Dendritic cell treated with granulocyte-macrophage colony-stimulating factor and Interleukin-4, amounts not matched to agents 40 ng/mL and 50 ng/mL, for 4 days (primary cell): ENCODE results near the gene AK5.
"Not testable (repeated sequence)": the region's sequence is repeated elsewhere in the genome, so short reads cannot be mapped to it uniquely, and the experiment has no call there.

Experiments used
- H3K27ac Mint-ChIP-seq: one replicate; pipeline ENCODE4 v1.8.0; 2022; ENCODE audit warnings: mild to moderate bottlenecking, mixed read lengths
- H3K27me3 Mint-ChIP-seq: one replicate; pipeline ENCODE4 v1.8.0; 2022; ENCODE audit warnings: mild to moderate bottlenecking, mixed read lengths
- H3K36me3 Mint-ChIP-seq: one replicate; pipeline ENCODE4 v1.8.0; 2022; ENCODE audit warnings: low read depth, mixed read lengths
- H3K4me1 Mint-ChIP-seq: one replicate; pipeline ENCODE4 v1.8.0; 2022; ENCODE audit warnings: low read depth, mixed read lengths
- H3K4me3 Mint-ChIP-seq: one replicate; pipeline ENCODE4 v1.8.0; 2022; ENCODE audit warnings: mild to moderate bottlenecking, moderate library complexity, mixed read lengths
- H3K9me3 Mint-ChIP-seq: one replicate; pipeline ENCODE4 v1.8.0; 2022; ENCODE audit warnings: mixed read lengths
- intact Hi-C: fragments of 100-400 bp; cut with micrococcal nuclease; formaldehyde crosslinking; loops from one replicate; pipeline ENCODE4 v1.15.0; 2022

The AK5 gene

GRCh38 chr1:77308889-77309621 is 27.2 kb downstream of the AK5 start:
- Mint-ChIP-seq H3K36me3 (no peaks in the 10 kb centered on the region), H3K4me1 (peaks cover 16% of the 10 kb centered on the region), H3K27me3 (peaks cover under 1% of the 10 kb centered on the region), H3K9me3 (no peaks in the 10 kb centered on the region), H3K4me3 (no peak overlapping the region), H3K27ac (no peak overlapping the region)
- intact Hi-C loops = no loop called here

DNA sequence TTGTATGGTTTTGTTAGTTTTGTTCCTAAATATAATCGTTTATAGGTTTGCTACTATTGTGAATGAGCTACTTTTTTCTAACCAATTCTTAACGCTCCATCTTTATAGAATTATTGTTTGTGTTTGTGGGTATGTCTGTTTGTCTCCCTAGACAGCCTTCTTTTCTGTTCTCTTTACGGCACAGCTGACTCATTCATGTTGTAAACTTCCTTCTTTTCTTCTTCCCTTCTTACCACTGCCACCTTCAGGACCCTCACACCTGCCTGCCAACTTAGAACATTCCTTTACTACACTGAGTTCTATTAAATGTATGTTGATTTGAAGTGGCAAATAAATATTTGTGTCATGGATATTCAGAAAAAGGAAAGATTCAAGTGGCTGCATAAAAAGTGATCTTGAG is 29.1 kb downstream of the AK5 start:
- intact Hi-C loops = loop anchor here (10.0 kb wide), 1 partner anchor 146 kb away; no protein-coding TSS in a partner anchor
- Mint-ChIP-seq H3K4me3 (no peak overlapping the region), H3K4me1 (peaks cover 16% of the 10 kb centered on the region)

DNA sequence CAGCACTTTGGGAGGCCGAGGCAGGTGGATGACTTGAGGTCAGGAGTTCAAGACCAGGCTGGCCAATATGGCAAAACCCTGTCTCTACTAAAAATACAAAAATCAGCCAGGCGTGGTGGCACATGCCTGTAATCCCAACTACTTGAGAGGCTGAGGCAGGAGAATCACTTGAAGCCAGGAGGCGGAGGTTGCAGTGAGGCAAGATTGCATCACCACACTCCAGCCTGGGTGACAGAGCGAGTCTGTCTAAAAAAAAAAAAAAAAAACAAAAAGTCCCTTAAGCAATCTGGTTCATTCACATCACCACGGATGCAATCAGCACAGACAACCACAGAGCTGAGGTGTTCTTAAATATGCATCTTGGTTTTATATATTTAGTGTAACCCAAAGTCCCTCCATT is 30.5 kb downstream of the AK5 start:
- not testable (repeated sequence) for H3K27ac Mint-ChIP-seq, H3K4me3 Mint-ChIP-seq, H3K9me3 Mint-ChIP-seq, H3K27me3 Mint-ChIP-seq, H3K36me3 Mint-ChIP-seq
- H3K4me1 Mint-ChIP-seq = peaks cover 16% of the 10 kb centered on the region
- intact Hi-C loops = loop anchor here (10.0 kb wide), 1 partner anchor 148 kb away; no protein-coding TSS in a partner anchor

More for the DNA sequence above, 29.1 kb downstream of the AK5 start:
- no peaks in the 10 kb centered on the region for H3K27me3 Mint-ChIP-seq
- no peaks in the 10 kb centered on the region for H3K36me3 Mint-ChIP-seq
- H3K27ac Mint-ChIP-seq = no peak overlapping the region
- H3K9me3 Mint-ChIP-seq = no peaks in the 10 kb centered on the region

- Mint-ChIP-seq H3K27me3 (no peaks in the 10 kb centered on the region), H3K4me1 (peaks cover 16% of the 10 kb centered on the region), H3K27ac (no peak overlapping the region), H3K36me3 (no peaks in the 10 kb centered on the region), H3K4me3 (no peak overlapping the region), H3K9me3 (peaks cover 4% of the 10 kb centered on the region)
- intact Hi-C loops = loop anchor here (10.0 kb wide), 1 partner anchor 149 kb away; no protein-coding TSS in a partner anchor
Observed at GRCh38 chr1:77313491-77313890, 31.7 kb downstream of the AK5 start.

- Mint-ChIP-seq H3K27me3 (no peaks in the 10 kb centered on the region), H3K36me3 (no peaks in the 10 kb centered on the region), H3K4me1 (peaks cover 13% of the 10 kb centered on the region), H3K4me3 (no peak overlapping the region), H3K27ac (no peak overlapping the region), H3K9me3 (peaks cover 18% of the 10 kb centered on the region)
- intact Hi-C loops = loop anchor here (10.0 kb wide), 1 partner anchor 151 kb away; no protein-coding TSS in a partner anchor
Observed at GRCh38 chr1:77316006-77316405, 34.2 kb downstream of the AK5 start.

DNA sequence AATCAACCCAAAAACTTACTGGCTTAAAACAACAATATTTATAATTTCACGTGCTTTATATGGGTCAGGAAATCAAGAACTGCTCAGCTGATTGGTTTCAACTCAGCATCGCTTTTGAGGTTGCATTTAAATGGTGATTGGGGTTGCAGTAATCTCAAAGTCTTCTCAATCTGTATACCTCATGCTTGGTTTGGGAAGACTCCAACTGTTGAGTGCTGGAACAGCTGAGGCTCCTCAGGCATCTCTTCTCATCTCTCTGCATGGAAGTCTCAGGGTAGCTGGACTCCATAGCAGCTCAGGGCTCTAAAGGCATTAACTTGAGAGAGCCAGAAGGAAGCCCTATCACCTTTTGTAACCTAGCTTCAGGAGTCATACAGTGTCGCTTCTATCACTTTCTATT is 35.1 kb downstream of the AK5 start:
- H3K36me3 Mint-ChIP-seq = no peaks in the 10 kb centered on the region
- H3K27ac Mint-ChIP-seq = no peak overlapping the region
- H3K27me3 Mint-ChIP-seq = no peaks in the 10 kb centered on the region
- H3K9me3 Mint-ChIP-seq = peaks cover 18% of the 10 kb centered on the region
- intact Hi-C loops = loop anchor here (10.0 kb wide), 1 partner anchor 152 kb away; no protein-coding TSS in a partner anchor
- peaks cover 11% of the 10 kb centered on the region for H3K4me1 Mint-ChIP-seq
- H3K4me3 Mint-ChIP-seq = no peak overlapping the region

DNA sequence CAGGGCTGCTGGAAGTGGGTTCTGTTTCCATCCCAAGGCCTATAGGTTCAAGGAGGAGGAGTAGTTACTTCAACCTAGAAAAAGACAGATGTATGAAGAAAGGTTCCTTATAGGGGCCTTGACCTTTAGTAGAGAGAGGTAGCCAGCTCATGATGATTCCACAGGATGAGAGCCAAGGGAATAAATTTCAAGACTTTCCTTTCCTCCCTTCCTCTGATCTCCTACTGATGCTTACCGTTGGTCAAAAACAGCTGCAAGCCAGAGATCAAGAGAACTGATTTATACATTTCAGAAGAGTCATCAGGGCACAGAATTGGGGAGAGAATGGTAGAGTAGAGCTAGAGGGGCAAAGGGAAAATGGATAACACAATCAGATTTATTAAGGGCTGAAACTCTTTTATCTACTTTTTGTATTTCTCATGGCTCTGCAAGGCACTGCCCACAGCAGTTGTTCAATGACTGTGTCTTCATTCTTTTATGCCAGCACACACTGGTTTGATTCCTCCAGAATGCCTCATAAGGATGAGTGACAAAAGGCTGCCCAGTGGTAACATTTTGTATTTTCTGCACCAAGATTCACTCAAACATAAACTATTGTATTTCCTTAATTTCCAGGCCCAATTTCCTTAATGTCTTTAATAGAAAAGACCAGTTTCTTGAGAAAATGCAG is 37.4 kb downstream of the AK5 start:
- Mint-ChIP-seq H3K36me3 (no peaks in the 10 kb centered on the region), H3K9me3 (peaks cover 18% of the 10 kb centered on the region), H3K27me3 (no peaks in the 10 kb centered on the region), H3K27ac (no peak overlapping the region), H3K4me1 (no peaks in the 10 kb centered on the region), H3K4me3 (no peak overlapping the region)
- intact Hi-C loops = loop anchor here (10.0 kb wide), 1 partner anchor 154 kb away; no protein-coding TSS in a partner anchor

GRCh38 chr1:77322061-77322900 is 40.5 kb downstream of the AK5 start:
- H3K9me3 Mint-ChIP-seq = peaks cover 18% of the 10 kb centered on the region
- no peaks in the 10 kb centered on the region for H3K27me3 Mint-ChIP-seq
- H3K36me3 Mint-ChIP-seq = no peaks in the 10 kb centered on the region
- no peaks in the 10 kb centered on the region for H3K4me1 Mint-ChIP-seq
- H3K27ac Mint-ChIP-seq = no peak overlapping the region
- no peak overlapping the region for H3K4me3 Mint-ChIP-seq
- intact Hi-C loops = no loop called here

GRCh38 chr1:77333501-77333900 is 51.7 kb downstream of the AK5 start:
- H3K4me3 Mint-ChIP-seq = no peak overlapping the region

GRCh38 chr1:77336729-77337128 is 54.9 kb downstream of the AK5 start:
- H3K9me3 Mint-ChIP-seq = peaks cover 18% of the 10 kb centered on the region
- no peaks in the 10 kb centered on the region for H3K27me3 Mint-ChIP-seq
- H3K36me3 Mint-ChIP-seq = no peaks in the 10 kb centered on the region
- no peak overlapping the region for H3K27ac Mint-ChIP-seq
- intact Hi-C loops = no loop called here
- H3K4me1 Mint-ChIP-seq = no peaks in the 10 kb centered on the region
- no peak overlapping the region for H3K4me3 Mint-ChIP-seq

More at GRCh38 chr1:77333501-77333900, 51.7 kb downstream of the AK5 start:
- Mint-ChIP-seq H3K27me3 (no peaks in the 10 kb centered on the region), H3K4me1 (no peaks in the 10 kb centered on the region), H3K9me3 (peaks cover 18% of the 10 kb centered on the region), H3K36me3 (no peaks in the 10 kb centered on the region), H3K27ac (no peak overlapping the region)
- intact Hi-C loops = no loop called here

DNA sequence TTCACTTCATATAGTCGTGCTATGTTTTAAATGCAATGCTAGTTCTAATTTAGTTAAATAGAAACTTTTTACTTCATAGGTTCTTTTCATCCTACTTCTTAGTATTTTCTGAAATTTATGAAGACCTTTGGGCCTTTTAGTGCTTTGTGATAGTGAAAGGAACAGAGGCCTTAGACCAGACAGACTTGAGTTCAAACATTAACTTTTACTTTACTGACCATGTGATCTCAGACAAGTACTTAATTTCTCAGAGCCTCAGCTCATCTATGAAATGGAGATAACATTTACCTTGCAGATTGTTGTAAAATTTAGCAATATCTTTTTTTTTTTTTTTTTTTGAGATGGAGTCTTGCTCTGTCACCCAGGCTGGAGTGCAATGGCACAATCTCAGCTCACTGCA is 57.5 kb downstream of the AK5 start:
- no peaks in the 10 kb centered on the region for H3K27me3 Mint-ChIP-seq
- H3K4me1 Mint-ChIP-seq = no peaks in the 10 kb centered on the region
- no peak overlapping the region for H3K4me3 Mint-ChIP-seq
- H3K36me3 Mint-ChIP-seq = no peaks in the 10 kb centered on the region
- intact Hi-C loops = no loop called here
- no peak overlapping the region for H3K27ac Mint-ChIP-seq
- peaks cover 6% of the 10 kb centered on the region for H3K9me3 Mint-ChIP-seq

GRCh38 chr1:77341195-77341594 is 59.4 kb downstream of the AK5 start:
- H3K4me1 Mint-ChIP-seq = no peaks in the 10 kb centered on the region
- intact Hi-C loops = no loop called here
- no peaks in the 10 kb centered on the region for H3K9me3 Mint-ChIP-seq
- no peaks in the 10 kb centered on the region for H3K27me3 Mint-ChIP-seq
- H3K4me3 Mint-ChIP-seq = no peak overlapping the region
- H3K36me3 Mint-ChIP-seq = no peaks in the 10 kb centered on the region
- no peak overlapping the region for H3K27ac Mint-ChIP-seq

- Mint-ChIP-seq H3K27ac (no peak overlapping the region), H3K36me3 (no peaks in the 10 kb centered on the region), H3K9me3 (no peaks in the 10 kb centered on the region), H3K4me1 (peaks cover 3% of the 10 kb centered on the region), H3K4me3 (no peak overlapping the region), H3K27me3 (no peaks in the 10 kb centered on the region)
- intact Hi-C loops = no loop called here
Observed at GRCh38 chr1:77342745-77343144, 60.9 kb downstream of the AK5 start.

DNA sequence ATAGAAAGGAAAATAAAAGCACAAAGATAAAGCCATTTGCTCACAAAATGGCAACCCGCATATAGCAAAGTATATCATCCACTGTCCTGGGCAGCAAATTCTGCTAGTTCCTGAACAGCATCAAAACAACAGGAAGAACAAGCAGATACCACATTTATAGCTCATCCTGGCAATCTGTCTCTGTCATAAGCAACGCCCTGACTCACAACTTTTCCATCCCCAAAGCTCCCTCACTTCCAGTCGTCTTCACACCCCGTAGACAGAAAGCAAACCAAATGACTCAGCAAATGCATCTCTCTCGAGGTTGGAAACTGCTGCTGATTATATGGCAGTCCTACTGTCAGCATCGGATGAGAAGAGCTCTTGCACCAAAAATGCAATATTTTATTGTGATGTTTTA is 65.8 kb downstream of the AK5 start:
- intact Hi-C loops = no loop called here
- Mint-ChIP-seq H3K36me3 (no peaks in the 10 kb centered on the region), H3K27me3 (no peaks in the 10 kb centered on the region), H3K4me3 (no peak overlapping the region), H3K27ac (no peak overlapping the region), H3K4me1 (peaks cover 23% of the 10 kb centered on the region), H3K9me3 (no peaks in the 10 kb centered on the region)
